Neuronal stem cell (in vitro differentiated cells): Measurements from ENCODE around the gene DNAAF1.
A peak's percentile ranks its signal among the peaks of the same experiment; 100 is the strongest.

ENCODE experiments used
- DNase-seq: peaks from one replicate; pipeline ENCODE4 v3.0.0-alpha.2; 2013; ENCODE audit warnings: low spot score
- H2AFZ ChIP-seq: one replicate; pipeline ENCODE4 v1.6.1; 2013; ENCODE audit warnings: mild to moderate bottlenecking, low read length, inconsistent platforms
- H2AK5ac ChIP-seq: 2 replicates; pipeline ENCODE4 v1.6.1; 2013; ENCODE audit warnings: low read depth, mild to moderate bottlenecking, inconsistent platforms, low read length, moderate library complexity, mixed read lengths
- H2BK120ac ChIP-seq: 2 replicates; pipeline ENCODE4 v1.6.1; 2013; ENCODE audit warnings: low read depth, mild to moderate bottlenecking, inconsistent platforms, low read length, moderate library complexity, mixed read lengths
- H2BK12ac ChIP-seq: one replicate; pipeline ENCODE4 v1.6.1; 2013; ENCODE audit warnings: low read length, inconsistent platforms
- H2BK15ac ChIP-seq: 2 replicates; pipeline ENCODE4 v1.6.1; 2013; ENCODE audit warnings: mild to moderate bottlenecking, low read length, inconsistent platforms, mixed read lengths
- H2BK5ac ChIP-seq: one replicate; pipeline ENCODE4 v1.6.1; 2013; ENCODE audit warnings: inconsistent platforms, mild to moderate bottlenecking, low read length, moderate library complexity
- H3K14ac ChIP-seq: one replicate; pipeline ENCODE4 v1.6.1; 2013; ENCODE audit warnings: low read length, inconsistent platforms
- H3K18ac ChIP-seq: 2 replicates; pipeline ENCODE4 v1.6.1; 2013; ENCODE audit warnings: low read length, inconsistent platforms
- H3K23ac ChIP-seq: 2 replicates; pipeline ENCODE4 v1.6.1; 2013; ENCODE audit warnings: low read depth, mild to moderate bottlenecking, mixed read lengths, low read length, inconsistent platforms; ENCODE audit not compliant: poor library complexity
- H3K27ac ChIP-seq: replicated peaks from 3 replicates; pipeline ENCODE4 v1.5.1; 2013; ENCODE audit warnings: low read length, inconsistent platforms
- H3K27me3 ChIP-seq, 3 experiments: 2 replicates each; pipeline ENCODE4 v1.6.1; 2013; ENCODE audit warnings: low read length in 3 of 3, mild to moderate bottlenecking in 2 of 3, inconsistent platforms in 1 of 3, low read depth in 1 of 3, mixed read lengths in 1 of 3, moderate library complexity in 1 of 3; ENCODE audit not compliant: control insufficient read depth in 3 of 3, insufficient read depth in 3 of 3
- H3K36me3 ChIP-seq, 2 donors: replicated peaks in 1 of 2; 2 replicates each; pipeline ENCODE4 v1.6.1; 2013; ENCODE audit warnings: low read length in 2 of 2; ENCODE audit not compliant: control insufficient read depth in 2 of 2, insufficient read depth in 2 of 2
- H3K4ac ChIP-seq: 2 replicates; pipeline ENCODE4 v1.6.1; 2013; ENCODE audit warnings: inconsistent platforms, mild to moderate bottlenecking, low read length, moderate library complexity
- H3K4me1 ChIP-seq, 2 donors: 1 replicate in 1 of 2; 2 replicates in 1 of 2; pipeline ENCODE4 v1.6.1; 2013; ENCODE audit warnings: low read length in 2 of 2, low read depth in 1 of 2; ENCODE audit not compliant: control insufficient read depth in 2 of 2, insufficient read depth in 1 of 2
- H3K4me2 ChIP-seq: one replicate; pipeline ENCODE4 v1.6.1; 2013; ENCODE audit warnings: mild to moderate bottlenecking, low read length, inconsistent platforms; ENCODE audit not compliant: insufficient read depth, poor library complexity, severe bottlenecking
- H3K4me3 ChIP-seq, 2 donors: 2 replicates each; pipeline ENCODE4 v1.5.1; 2013; ENCODE audit warnings: low read length in 2 of 2, mild to moderate bottlenecking in 2 of 2, inconsistent platforms in 1 of 2, moderate library complexity in 1 of 2
- H3K79me1 ChIP-seq: one replicate; pipeline ENCODE4 v1.6.1; 2013; ENCODE audit warnings: low read depth, mild to moderate bottlenecking, inconsistent platforms, low read length, moderate library complexity
- H3K9ac ChIP-seq: one replicate; pipeline ENCODE4 v1.6.1; 2013; ENCODE audit warnings: mild to moderate bottlenecking, low read depth, low read length, inconsistent platforms; ENCODE audit not compliant: poor library complexity
- H3K9me3 ChIP-seq, 2 donors: replicated peaks in 1 of 2; 2 replicates each; pipeline versions ENCODE3 to v1.6.1; 2013; ENCODE audit warnings: low read length in 2 of 2, mild to moderate bottlenecking in 2 of 2, inconsistent platforms in 1 of 2, low read depth in 1 of 2, mixed read lengths in 1 of 2, moderate library complexity in 1 of 2; ENCODE audit not compliant: control insufficient read depth in 2 of 2, insufficient read depth in 1 of 2
- H4K8ac ChIP-seq: one replicate; pipeline ENCODE4 v1.6.1; 2013; ENCODE audit warnings: low read depth, mild to moderate bottlenecking, inconsistent platforms, low read length, moderate library complexity
- H4K91ac ChIP-seq: one replicate; pipeline ENCODE4 v1.6.1; 2013; ENCODE audit warnings: low read length, low read depth, mild to moderate bottlenecking, inconsistent platforms; ENCODE audit not compliant: poor library complexity
- WGBS, 2 donors: extraction: QIAGEN DNeasy Blood & Tissue Kit; methylation state at CpG; one replicate each; pipeline ENCODE4 v1.1.7; 2013; ENCODE audit warnings: missing lambda C conversion rate in 2 of 2, mixed read lengths in 1 of 2; ENCODE audit not compliant: insufficient read length in 2 of 2, insufficient replicate concordance in 1 of 2; ENCODE audit errors: extremely low coverage in 2 of 2; 5-methylcytosine and 5-hydroxymethylcytosine counted together

Gene DNAAF1

DNA sequence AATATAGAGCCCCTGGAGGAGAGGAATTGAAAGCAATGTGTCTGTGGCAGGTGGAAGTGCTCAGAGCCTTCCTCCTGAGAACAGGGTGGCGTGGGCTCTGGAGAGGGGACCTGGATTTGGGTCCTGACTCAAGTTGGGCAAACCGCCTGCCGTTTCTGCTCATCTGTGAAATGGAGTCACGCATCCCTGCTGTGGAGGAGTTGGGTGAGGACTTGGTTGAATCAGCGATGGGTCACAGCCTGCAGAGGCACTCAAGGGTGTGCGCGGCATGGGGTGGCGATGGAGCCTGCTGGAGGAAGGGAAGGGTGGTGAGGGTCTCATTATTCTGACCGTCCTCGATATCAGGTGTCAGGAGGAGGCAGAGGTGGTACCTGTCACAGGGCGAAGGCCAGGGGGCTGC lies 48.9 kb downstream of the DNAAF1 start:
- Histone ChIP-seq H2AFZ (no peak overlapping the region), H3K27me3 (peaks cover 0 to 39% (median 0%) of the 10 kb centered on the region in 3 experiments), H2AK5ac (peak overlapping the region; percentile 74), H3K79me1 (no peaks in the 10 kb centered on the region), H3K4me3 (no peak overlapping the region), H4K91ac (no peak overlapping the region), H2BK12ac (no peak overlapping the region), H3K4me1 (no peaks in the 10 kb centered on the region), H3K23ac (peak overlapping the region; percentile 75), H2BK15ac (peak overlapping the region; percentile 67), H3K4ac (peak overlapping the region; percentile 27), H4K8ac (no peak overlapping the region), H3K4me2 (no peak overlapping the region), H3K36me3 (no peaks in the 10 kb centered on the region), H3K9me3 (no peaks in the 10 kb centered on the region), H3K27ac (no peak overlapping the region), H3K9ac (no peak overlapping the region), H2BK120ac (no peak overlapping the region), H2BK5ac (no peak overlapping the region), H3K18ac (peak overlapping the region; percentile 31), H3K14ac (peak overlapping the region; percentile 43)
- DNase-seq = no peak
- no CpG with 5 or more reads among the region's 11 CpGs for WGBS, 2 donors

GRCh38 chr16:84194470-84195200 lies 49.5 kb downstream of the DNAAF1 start:
- WGBS, 2 donors = no CpG with 5 or more reads among the region's 34 CpGs

DNA sequence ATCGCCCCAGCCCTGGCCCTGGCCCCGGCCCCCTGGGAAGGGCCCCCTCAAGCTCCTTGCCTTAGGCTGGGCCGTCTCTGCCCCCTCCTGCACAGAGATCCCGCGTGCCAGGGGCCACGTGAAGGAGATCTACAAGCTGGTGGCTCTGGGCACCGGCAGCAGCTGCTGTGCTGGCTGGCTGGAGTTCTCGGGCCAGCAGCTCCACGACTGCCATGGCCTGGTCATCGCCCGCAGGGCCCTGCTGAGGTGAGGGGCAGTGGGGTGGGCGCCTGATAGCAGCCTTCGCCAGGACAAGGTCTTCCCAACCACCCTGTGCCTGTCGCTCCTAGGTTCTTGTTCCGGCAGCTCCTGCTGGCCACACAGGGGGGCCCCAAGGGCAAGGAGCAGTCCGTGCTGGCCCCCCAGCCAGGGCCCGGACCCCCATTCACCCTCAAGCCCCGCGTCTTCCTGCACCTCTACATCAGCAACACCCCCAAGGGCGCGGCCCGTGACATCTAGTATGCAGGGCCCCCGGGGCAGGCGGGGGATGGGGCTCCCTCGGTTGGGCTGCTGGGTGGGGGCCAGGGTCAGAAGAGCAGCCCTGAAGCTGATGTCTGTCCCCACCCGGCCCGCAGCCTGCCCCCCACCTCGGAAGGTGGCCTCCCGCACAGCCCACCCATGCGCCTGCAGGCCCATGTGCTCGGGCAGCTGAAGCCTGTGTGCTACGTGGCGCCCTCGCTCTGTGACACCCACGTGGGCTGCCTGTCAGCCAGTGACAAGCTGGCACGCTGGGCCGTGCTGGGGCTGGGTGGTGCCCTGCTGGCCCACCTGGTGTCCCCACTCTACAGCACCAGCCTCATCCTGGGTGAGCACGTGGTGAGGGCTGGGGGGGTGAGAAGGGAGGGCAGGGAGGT lies 50.3 kb downstream of the DNAAF1 start:
- Histone ChIP-seq H3K4me1 (no peaks in the 10 kb centered on the region), H2AK5ac (peak overlapping the region; percentile 88), H3K4me2 (no peak overlapping the region), H3K4ac (peak overlapping the region; percentile 53), H2AFZ (no peak overlapping the region), H3K79me1 (no peaks in the 10 kb centered on the region), H3K4me3 (no peak overlapping the region), H2BK15ac (peak overlapping the region; percentile 43), H2BK120ac (no peak overlapping the region), H3K27ac (no peak overlapping the region), H4K8ac (peak overlapping the region; percentile 54), H4K91ac (peak overlapping the region; percentile 23), H2BK5ac (no peak overlapping the region), H3K18ac (peak overlapping the region; percentile 78), H3K36me3 (no peaks in the 10 kb centered on the region), H3K23ac (peak overlapping the region; percentile 90), H3K9me3 (no peaks in the 10 kb centered on the region), H3K14ac (peak overlapping the region; percentile 94), H3K9ac (peak overlapping the region; percentile 36), H2BK12ac (peak overlapping the region; percentile 97), H3K27me3 (peaks cover 0 to 49% (median 0%) of the 10 kb centered on the region in 3 experiments)
- no peak for DNase-seq
- WGBS, 2 donors = no CpG with 5 or more reads among the region's 38 CpGs

More at GRCh38 chr16:84194470-84195200, 49.5 kb downstream of the DNAAF1 start:
- no peak overlapping the region for H3K9ac ChIP-seq
- H2BK15ac ChIP-seq = peak overlapping the region; percentile 67
- H2AK5ac ChIP-seq = peak overlapping the region; percentile 74
- H3K4me1 ChIP-seq = no peaks in the 10 kb centered on the region
- DNase-seq = no peak
- H3K27me3 ChIP-seq = peaks cover 0 to 43% (median 0%) of the 10 kb centered on the region in 3 experiments
- no peak overlapping the region for H2BK5ac ChIP-seq
- no peak overlapping the region for H3K4me2 ChIP-seq
- H3K4ac ChIP-seq = peak overlapping the region; percentile 27
- H3K9me3 ChIP-seq = no peaks in the 10 kb centered on the region
- H2BK120ac ChIP-seq = no peak overlapping the region
- no peaks in the 10 kb centered on the region for H3K36me3 ChIP-seq
- H4K91ac ChIP-seq = no peak overlapping the region
- peak overlapping the region; percentile 75 for H3K23ac ChIP-seq
- H3K14ac ChIP-seq = peak overlapping the region; percentile 91
- H2AFZ ChIP-seq = no peak overlapping the region
- H4K8ac ChIP-seq = peak overlapping the region; percentile 8
- H3K27ac ChIP-seq = no peak overlapping the region
- peak overlapping the region; percentile 31 for H3K18ac ChIP-seq
- peak overlapping the region in 1 of 2 donors; percentile 49 for H3K4me3 ChIP-seq
- peak overlapping the region; percentile 64 for H2BK12ac ChIP-seq
- H3K79me1 ChIP-seq = no peaks in the 10 kb centered on the region

DNA sequence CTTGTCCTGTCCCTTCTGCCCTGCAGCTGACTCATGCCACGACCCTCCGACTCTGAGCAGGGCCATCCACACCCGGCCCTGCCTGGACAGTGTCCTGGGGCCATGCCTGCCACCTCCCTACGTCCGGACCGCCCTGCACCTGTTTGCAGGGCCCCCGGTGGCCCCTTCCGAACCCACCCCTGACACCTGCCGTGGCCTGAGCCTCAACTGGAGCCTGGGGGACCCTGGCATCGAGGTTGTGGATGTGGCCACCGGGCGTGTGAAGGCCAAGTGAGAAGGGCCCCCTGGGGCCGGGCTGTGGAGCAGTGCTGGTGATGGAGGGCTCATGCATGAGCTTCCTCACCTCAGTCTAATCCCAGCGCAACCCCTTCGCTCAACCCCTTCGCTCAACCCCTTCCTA lies 51.0 kb downstream of the DNAAF1 start:
- Histone ChIP-seq H3K79me1 (no peaks in the 10 kb centered on the region), H3K27me3 (peaks cover 0 to 52% (median 0%) of the 10 kb centered on the region in 3 experiments), H3K4me1 (no peaks in the 10 kb centered on the region), H2BK15ac (peak overlapping the region; percentile 43), H2BK12ac (peak overlapping the region; percentile 97), H3K4ac (peak overlapping the region; percentile 53), H3K4me2 (no peak overlapping the region), H2BK5ac (no peak overlapping the region), H4K91ac (peak overlapping the region; percentile 23), H3K14ac (peak overlapping the region; percentile 94), H3K27ac (no peak overlapping the region), H3K36me3 (no peaks in the 10 kb centered on the region), H4K8ac (no peak overlapping the region), H3K23ac (peak overlapping the region; percentile 90), H3K9ac (peak overlapping the region; percentile 36), H2BK120ac (no peak overlapping the region), H2AFZ (peak overlapping the region; percentile 49), H3K9me3 (no peaks in the 10 kb centered on the region), H3K18ac (peak overlapping the region; percentile 78), H2AK5ac (peak overlapping the region; percentile 81), H3K4me3 (no peak overlapping the region)
- no peak for DNase-seq
- no CpG with 5 or more reads among the region's 16 CpGs for WGBS, 2 donors
